CMK (cell line): ENCODE measurements around the gene CNGA3.
"Not testable (repeated sequence)": the region's sequence is repeated elsewhere in the genome, so short reads cannot be mapped to it uniquely, and the experiment has no call there.

Source experiments
- DNase-seq: peaks from one replicate; pipeline ENCODE4 v3.0.0-alpha.2; 2010; ENCODE audit warnings: low read depth

CNGA3 gene

GRCh38 chr2:98346311-98347236 is at the start of gene CNGA3:
CNGA3 (plus strand) TSS chr2:98346456; CDS start chr2:98369976, 23,520 bp downstream.
- DNase-seq: no peak

GRCh38 chr2:98297817-98298682 is 48.2 kb upstream of the CNGA3 start:
- DNase-seq: no peak

GRCh38 chr2:98298683-98299164 is 47.5 kb upstream of the CNGA3 start:
- no peak for DNase-seq

- DNase-seq: no peak
These were observed 46.9 kb upstream of the CNGA3 start for GRCh38 chr2:98299211-98299905.

- DNase-seq: no peak
These were observed 45.9 kb upstream of the CNGA3 start for GRCh38 chr2:98300141-98300874.

GRCh38 chr2:98301469-98301868 is 44.8 kb upstream of the CNGA3 start:
- no peak for DNase-seq

- not testable (repeated sequence) for DNase-seq
These were observed 39.0 kb upstream of the CNGA3 start for GRCh38 chr2:98307131-98307696.

- no peak for DNase-seq
These were observed 38.2 kb upstream of the CNGA3 start for GRCh38 chr2:98308068-98308467.

- no peak for DNase-seq
These were observed 37.7 kb upstream of the CNGA3 start for GRCh38 chr2:98308532-98308931.

- no peak for DNase-seq
These were observed 36.7 kb upstream of the CNGA3 start for GRCh38 chr2:98309580-98309979.

GRCh38 chr2:98310010-98310409 is 36.2 kb upstream of the CNGA3 start:
- no peak for DNase-seq

GRCh38 chr2:98311090-98311489 is 35.2 kb upstream of the CNGA3 start:
- no peak for DNase-seq

GRCh38 chr2:98311771-98312545 is 34.3 kb upstream of the CNGA3 start:
- no peak for DNase-seq

- no peak for DNase-seq
These were observed 32.6 kb upstream of the CNGA3 start for GRCh38 chr2:98313492-98314250.

- DNase-seq: no peak
These were observed 32.0 kb upstream of the CNGA3 start for GRCh38 chr2:98314251-98314650.

GRCh38 chr2:98315957-98316356 is 30.3 kb upstream of the CNGA3 start:
- no peak for DNase-seq

GRCh38 chr2:98317214-98317613 is 29.0 kb upstream of the CNGA3 start:
- no peak for DNase-seq

- DNase-seq: not testable (repeated sequence)
These were observed 26.1 kb upstream of the CNGA3 start for GRCh38 chr2:98320171-98320570.

GRCh38 chr2:98324181-98324580 is 22.1 kb upstream of the CNGA3 start:
- no peak for DNase-seq
